B cell (primary cell): ENCODE results near the gene EMP2. TPM values are rescaled to one million over a fixed set of nuclear protein-coding genes. Genes with fewer than 3 reads are reported as not detected.

Source experiments
- ATAC-seq: fragments of 200-7000 bp; cut with Tn5 transposase; one replicate; pipeline ENCODE4 v1.10.0; 2021; ENCODE audit warnings: low read depth, mild to moderate bottlenecking, moderate number of reproducible peaks, moderate library complexity
- CTCF ChIA-PET: fragments of 350-600 bp; sonication (Branson Sonifier 250); formaldehyde crosslinking; loops from one replicate; lab custom pipeline; 2021; ENCODE audit warnings: antibody characterized with exemption, inconsistent platforms; lab: Charles Lee
- POLR2A ChIA-PET: fragments of 350-600 bp; sonication (Branson Sonifier 250); formaldehyde crosslinking; loops from one replicate; lab custom pipeline; 2021; ENCODE audit warnings: antibody characterized with exemption; lab: Charles Lee
- DNase-seq: peaks from one replicate; pipeline ENCODE4 v3.0.0; 2013
- H2AFZ ChIP-seq: 2 replicates; pipeline ENCODE4 v1.6.1; 2012; ENCODE audit warnings: mild to moderate bottlenecking, low read depth, low read length; ENCODE audit not compliant: insufficient read depth, poor library complexity, severe bottlenecking
- H3K27ac ChIP-seq, 2 donors: 1 replicate in 1 of 2; 2 replicates in 1 of 2; pipeline ENCODE4 v1.5.1; 2012 to 2013; ENCODE audit warnings: low read length in 2 of 2, mild to moderate bottlenecking in 2 of 2, moderate library complexity in 1 of 2
- H3K27me3 ChIP-seq, 4 experiments: fragments of 200-600 bp in 1 of 4; sonication (generic) in 1 of 4; replicated peaks in 1 of 4; 1 replicate in 2 of 4; 2 replicates in 2 of 4; pipeline versions ENCODE4 v1.6.1 to v1.7.0; 2013 to 2016; ENCODE audit warnings: low read length in 3 of 4, mild to moderate bottlenecking in 2 of 4, mixed read lengths in 1 of 4, moderate library complexity in 1 of 4; ENCODE audit not compliant: insufficient read depth in 4 of 4, control insufficient read depth in 3 of 4; ENCODE audit errors: control extremely low read depth in 1 of 4
- H3K36me3 ChIP-seq, 2 experiments: replicated peaks in 1 of 2; 1 replicate in 1 of 2; 2 replicates in 1 of 2; pipeline versions ENCODE4 v1.6.1 to v1.7.1; 2013; ENCODE audit warnings: low read length in 1 of 2; ENCODE audit not compliant: insufficient read depth in 2 of 2, control insufficient read depth in 1 of 2; ENCODE audit errors: control extremely low read depth in 1 of 2, extremely low read depth in 1 of 2
- H3K4me1 ChIP-seq, 2 donors: fragments of 200-600 bp in 1 of 2; sonication (generic) in 1 of 2; 1 replicate in 1 of 2; 2 replicates in 1 of 2; pipeline versions ENCODE4 v1.5.1 to v1.6.1; 2013 to 2017; ENCODE audit warnings: low read length in 2 of 2; ENCODE audit not compliant: control insufficient read depth in 2 of 2, insufficient read depth in 2 of 2
- H3K4me2 ChIP-seq: replicated peaks from 2 replicates; pipeline ENCODE3; 2012; ENCODE audit warnings: mild to moderate bottlenecking, low read depth, low read length; ENCODE audit not compliant: poor library complexity, severe bottlenecking
- H3K4me3 ChIP-seq, 5 experiments: fragments of 200-600 bp in 1 of 5; sonication (generic) in 1 of 5; 1 replicate in 3 of 5; 2 replicates in 2 of 5; pipeline versions ENCODE4 v1.5.1 to v1.7.0; 2011 to 2016; ENCODE audit warnings: low read length in 4 of 5, mild to moderate bottlenecking in 4 of 5, low read depth in 2 of 5, control low read depth in 1 of 5, moderate library complexity in 1 of 5; ENCODE audit not compliant: insufficient read depth in 1 of 5; ENCODE audit errors: control extremely low read depth in 1 of 5, extremely low read depth in 1 of 5
- H3K79me2 ChIP-seq: fragments of 200-600 bp; sonication (generic); one replicate; pipeline ENCODE4 v1.6.0; 2016; ENCODE audit warnings: low read length; ENCODE audit not compliant: control insufficient read depth, insufficient read depth
- H3K9ac ChIP-seq: fragments of 200-600 bp; sonication (generic); 2 replicates; pipeline ENCODE4 v1.6.1; 2017; ENCODE audit warnings: mild to moderate bottlenecking, low read length, moderate library complexity
- H3K9me3 ChIP-seq, 3 donors: one replicate each; pipeline versions ENCODE4 v1.6.1 to v1.7.1; 2013; ENCODE audit warnings: low read length in 2 of 3; ENCODE audit not compliant: control insufficient read depth in 2 of 3, insufficient read depth in 1 of 3; ENCODE audit errors: control extremely low read depth in 1 of 3
- H4K20me1 ChIP-seq: 2 replicates; pipeline ENCODE4 v1.6.0; 2012; ENCODE audit warnings: mild to moderate bottlenecking, low read length; ENCODE audit not compliant: insufficient read depth, control insufficient read depth, poor library complexity, severe bottlenecking
- H3K27ac Mint-ChIP-seq: one replicate; pipeline ENCODE4 v1.8.0; 2021; ENCODE audit warnings: mixed read lengths
- H3K27me3 Mint-ChIP-seq: one replicate; pipeline ENCODE4 v1.8.0; 2021; ENCODE audit warnings: mixed read lengths
- H3K4me1 Mint-ChIP-seq: one replicate; pipeline ENCODE4 v1.8.0; 2021; ENCODE audit warnings: mixed read lengths
- H3K4me3 Mint-ChIP-seq: one replicate; pipeline ENCODE4 v1.8.0; 2021; ENCODE audit warnings: mixed read lengths
- H3K9me3 Mint-ChIP-seq: one replicate; pipeline ENCODE4 v1.8.0; 2022; ENCODE audit warnings: mixed read lengths; ENCODE audit not compliant: insufficient read depth
- EZH2 ChIP-seq: IDR thresholded peaks from 2 replicates; pipeline ENCODE4 v1.6.1; 2012; ENCODE audit warnings: borderline replicate concordance, low read depth, mild to moderate bottlenecking, moderate library complexity, low read length; ENCODE audit not compliant: insufficient read depth, poor library complexity, severe bottlenecking
- WGBS: methylation state at CpG from one replicate; pipeline ENCODE4 v1.1.5; 2013; ENCODE audit warnings: missing lambda C conversion rate; ENCODE audit not compliant: insufficient coverage; 5-methylcytosine and 5-hydroxymethylcytosine counted together
- intact Hi-C: fragments of 100-400 bp; cut with micrococcal nuclease; formaldehyde crosslinking; loops from one replicate; pipeline ENCODE4 v1.10.0; 2022
- polyA plus RNA-seq: library from polyadenylated mRNA; depleted of rRNA; stranded (reverse); fragments of >200 nt; gene quantifications from 2 replicates; pipeline ENCODE4 v1.2.3, GENCODE V29; 2012
- total RNA-seq, 2 donors: library from RNA; stranded (reverse); fragments of 120-200 nt in 1 of 2; gene quantifications; 1 replicate in 1 of 2; 2 replicates in 1 of 2; pipeline versions ENCODE4 v1.2.3 to v1.2.4, GENCODE V29; 2013 to 2022
- TF ChIP-seq, protein P1 (sequence below): fragments of 200-600 bp; IDR thresholded peaks from one replicate; pipeline ENCODE4 v1.8.0; 2022; ENCODE audit warnings: antibody characterized with exemption, mild to moderate bottlenecking

The EMP2 gene
- total and polyA plus RNA-seq, 2 donors (not counting 1 experiment from before 2014, with no cell fraction given), result 0.01 TPM; not detected in 1

DNA sequence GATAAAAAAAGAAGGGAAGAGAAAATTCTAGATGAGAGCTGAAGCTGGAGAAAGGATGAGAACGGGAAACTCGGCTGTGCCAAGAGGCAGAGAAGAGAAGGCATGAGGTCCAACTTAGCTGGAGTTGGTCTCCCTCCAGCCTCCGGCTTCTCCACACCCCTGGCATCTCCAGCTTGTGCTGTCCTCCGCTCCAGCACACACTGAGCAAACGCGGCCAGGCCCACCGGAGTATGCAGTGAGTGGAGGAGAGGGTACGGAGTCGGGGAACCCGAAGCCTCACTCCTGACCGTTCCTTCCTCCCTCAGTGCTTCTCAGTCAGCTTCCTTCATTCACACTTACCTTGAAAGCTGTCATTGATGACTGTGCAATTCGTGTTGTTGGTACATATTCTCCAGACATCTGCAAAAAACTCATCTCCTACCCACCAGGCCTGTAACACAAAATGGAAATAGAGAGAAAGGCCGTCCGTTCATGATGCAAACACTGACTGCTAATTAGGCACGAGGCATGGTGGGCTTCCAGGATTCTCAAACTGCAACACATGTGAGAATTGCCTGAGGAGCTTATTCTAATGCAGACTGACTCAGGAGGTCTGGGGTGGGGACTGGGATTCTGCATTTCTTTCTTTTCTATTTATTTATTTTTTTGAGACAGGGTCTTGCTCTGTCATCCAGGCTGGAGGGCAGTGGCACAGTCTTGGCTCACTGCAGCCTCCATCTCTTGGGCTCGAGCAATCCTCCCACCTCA lies 37.0 kb downstream of the EMP2 start:
- Histone ChIP-seq H2AFZ (no peak overlapping the region), H3K27ac (no peak overlapping the region), H3K79me2 (no peaks in the 10 kb centered on the region), H3K4me3 (no peak overlapping the region), H3K4me2 (no peak overlapping the region), H3K4me1 (no peaks in the 10 kb centered on the region), H3K27me3 (no peaks in the 10 kb centered on the region), H3K36me3 (no peaks in the 10 kb centered on the region), H3K9ac (no peak overlapping the region), H3K9me3 (peaks cover 0 to 15% (median 7%) of the 10 kb centered on the region in 3 donors), H4K20me1 (no peaks in the 10 kb centered on the region)
- H3K27me3 Mint-ChIP-seq, result peaks cover 3% of the 10 kb centered on the region
- no peak for TF ChIP-seq EZH2
- TF ChIP-seq, protein P1, sequence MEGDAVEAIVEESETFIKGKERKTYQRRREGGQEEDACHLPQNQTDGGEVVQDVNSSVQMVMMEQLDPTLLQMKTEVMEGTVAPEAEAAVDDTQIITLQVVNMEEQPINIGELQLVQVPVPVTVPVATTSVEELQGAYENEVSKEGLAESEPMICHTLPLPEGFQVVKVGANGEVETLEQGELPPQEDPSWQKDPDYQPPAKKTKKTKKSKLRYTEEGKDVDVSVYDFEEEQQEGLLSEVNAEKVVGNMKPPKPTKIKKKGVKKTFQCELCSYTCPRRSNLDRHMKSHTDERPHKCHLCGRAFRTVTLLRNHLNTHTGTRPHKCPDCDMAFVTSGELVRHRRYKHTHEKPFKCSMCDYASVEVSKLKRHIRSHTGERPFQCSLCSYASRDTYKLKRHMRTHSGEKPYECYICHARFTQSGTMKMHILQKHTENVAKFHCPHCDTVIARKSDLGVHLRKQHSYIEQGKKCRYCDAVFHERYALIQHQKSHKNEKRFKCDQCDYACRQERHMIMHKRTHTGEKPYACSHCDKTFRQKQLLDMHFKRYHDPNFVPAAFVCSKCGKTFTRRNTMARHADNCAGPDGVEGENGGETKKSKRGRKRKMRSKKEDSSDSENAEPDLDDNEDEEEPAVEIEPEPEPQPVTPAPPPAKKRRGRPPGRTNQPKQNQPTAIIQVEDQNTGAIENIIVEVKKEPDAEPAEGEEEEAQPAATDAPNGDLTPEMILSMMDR, result no peak
- no peak for DNase-seq
- H3K4me1 Mint-ChIP-seq, result no peaks in the 10 kb centered on the region
- H3K4me3 Mint-ChIP-seq, result no peak overlapping the region
- POLR2A ChIA-PET, result no interaction called here
- intact Hi-C loops, result no loop called here
- CTCF ChIA-PET, result interaction anchor here (0.6 to 1.1 kb wide), 2 partner anchors 34 to 194 kb away, joined by 3 read pairs; no protein-coding TSS in a partner anchor
- WGBS, result 95% methylated on average over 3 of the region's 16 CpGs
- H3K9me3 Mint-ChIP-seq, result no peaks in the 10 kb centered on the region
- no peak for ATAC-seq
- no peak overlapping the region for H3K27ac Mint-ChIP-seq

DNA sequence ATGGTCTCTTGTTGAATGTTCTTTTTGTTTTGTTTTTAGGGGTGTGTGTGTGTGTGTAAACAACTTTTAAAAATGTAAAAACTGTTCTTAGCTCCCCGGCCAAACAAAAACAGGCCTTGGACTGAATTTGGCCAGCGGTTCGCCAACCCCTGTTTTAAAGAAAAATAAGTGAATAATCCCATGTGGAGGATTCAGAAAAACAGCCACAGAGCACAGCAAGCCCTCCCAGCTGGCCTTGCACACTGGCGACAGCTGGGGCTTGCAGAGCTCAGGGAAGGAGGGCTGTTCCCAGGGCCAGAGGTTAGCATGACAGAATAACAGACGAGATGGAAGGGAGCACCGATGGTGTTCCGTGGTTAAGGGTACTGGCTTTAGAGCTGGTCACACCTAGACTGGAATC lies 39.0 kb downstream of the EMP2 start:
- no peak for ATAC-seq
- H3K36me3 ChIP-seq, result no peaks in the 10 kb centered on the region
- H3K27ac Mint-ChIP-seq, result no peak overlapping the region
- no peak overlapping the region for H2AFZ ChIP-seq
- H3K4me3 ChIP-seq, result no peak overlapping the region
- no peak overlapping the region for H3K4me2 ChIP-seq
- H3K4me1 ChIP-seq, result no peaks in the 10 kb centered on the region
- no peak for DNase-seq
- no peaks in the 10 kb centered on the region for H3K27me3 ChIP-seq
- H3K4me3 Mint-ChIP-seq, result no peak overlapping the region
- H3K79me2 ChIP-seq, result no peaks in the 10 kb centered on the region
- H3K9me3 ChIP-seq, result no peaks in the 10 kb centered on the region
- no peaks in the 10 kb centered on the region for H4K20me1 ChIP-seq
- 95% methylated on average over 6 of the region's 7 CpGs for WGBS
- no peak overlapping the region for H3K27ac ChIP-seq
- TF ChIP-seq, protein P1, result no peak
- no peak for TF ChIP-seq EZH2
- ChIA-PET POLR2A (no interaction called here), CTCF (interaction anchor here (2.1 kb wide), 1 partner anchor 27 kb away, joined by 4 read pairs; no protein-coding TSS in a partner anchor)
- H3K4me1 Mint-ChIP-seq, result no peaks in the 10 kb centered on the region
- no peak overlapping the region for H3K9ac ChIP-seq
- intact Hi-C loops, result no loop called here
- peaks cover 10% of the 10 kb centered on the region for H3K27me3 Mint-ChIP-seq
- no peaks in the 10 kb centered on the region for H3K9me3 Mint-ChIP-seq
